BLaER1 (cell line): ENCODE results near the gene CAT.

Experiments used
- H3K27ac ChIP-seq: shearing (Covaris generic); formaldehyde crosslinking; 2 replicates; pipeline ENCODE4 v1.8.1; 2022
- H3K27me3 ChIP-seq: shearing (Covaris generic); formaldehyde crosslinking; 2 replicates; pipeline ENCODE4 v1.8.1; 2022
- H3K36me3 ChIP-seq: shearing (Covaris generic); formaldehyde crosslinking; 2 replicates; pipeline ENCODE4 v1.8.1; 2022
- H3K4me1 ChIP-seq: shearing (Covaris generic); formaldehyde crosslinking; 2 replicates; pipeline ENCODE4 v1.8.1; 2022
- H3K4me2 ChIP-seq: shearing (Covaris generic); formaldehyde crosslinking; 2 replicates; pipeline ENCODE4 v1.8.1; 2022
- H3K4me3 ChIP-seq: shearing (Covaris generic); formaldehyde crosslinking; 2 replicates; pipeline ENCODE4 v1.8.1; 2022
- H3K9ac ChIP-seq: shearing (Covaris generic); formaldehyde crosslinking; 2 replicates; pipeline ENCODE4 v1.8.1; 2022
- H3K9me3 ChIP-seq: shearing (Covaris generic); formaldehyde crosslinking; 2 replicates; pipeline ENCODE4 v1.8.1; 2022
- H4K20me1 ChIP-seq: shearing (Covaris generic); formaldehyde crosslinking; 2 replicates; pipeline ENCODE4 v1.8.1; 2022
- Cebpa-rat ChIP-seq: shearing (Covaris generic); IDR thresholded peaks from 2 replicates; pipeline ENCODE4 v1.8.1; 2022

CAT gene

GRCh38 chr11:34490304-34490703 lies 51.6 kb downstream of the CAT start:
- Histone ChIP-seq H3K27me3 (no peaks in the 10 kb centered on the region), H3K27ac (no peak overlapping the region), H3K4me3 (no peak overlapping the region), H3K9me3 (no peaks in the 10 kb centered on the region), H4K20me1 (no peaks in the 10 kb centered on the region), H3K9ac (no peak overlapping the region), H3K4me2 (no peak overlapping the region), H3K36me3 (no peaks in the 10 kb centered on the region), H3K4me1 (no peaks in the 10 kb centered on the region)
- TF ChIP-seq Cebpa-rat: no peak

GRCh38 chr11:34492806-34493414 lies 54.2 kb downstream of the CAT start:
- TF ChIP-seq Cebpa-rat: no peak
- Histone ChIP-seq H3K27ac (no peak overlapping the region), H3K9ac (no peak overlapping the region), H3K27me3 (no peaks in the 10 kb centered on the region), H3K36me3 (no peaks in the 10 kb centered on the region), H4K20me1 (no peaks in the 10 kb centered on the region), H3K4me3 (no peak overlapping the region), H3K4me1 (no peaks in the 10 kb centered on the region), H3K9me3 (no peaks in the 10 kb centered on the region), H3K4me2 (no peak overlapping the region)

GRCh38 chr11:34493468-34493867 lies 54.7 kb downstream of the CAT start:
- H3K9me3 ChIP-seq: no peaks in the 10 kb centered on the region
- H3K27ac ChIP-seq: no peak overlapping the region
- H4K20me1 ChIP-seq: no peaks in the 10 kb centered on the region
- H3K4me2 ChIP-seq: no peak overlapping the region
- no peak overlapping the region for H3K4me3 ChIP-seq
- no peak overlapping the region for H3K9ac ChIP-seq
- no peaks in the 10 kb centered on the region for H3K27me3 ChIP-seq
- no peaks in the 10 kb centered on the region for H3K4me1 ChIP-seq
- no peaks in the 10 kb centered on the region for H3K36me3 ChIP-seq
- TF ChIP-seq Cebpa-rat: no peak

DNA sequence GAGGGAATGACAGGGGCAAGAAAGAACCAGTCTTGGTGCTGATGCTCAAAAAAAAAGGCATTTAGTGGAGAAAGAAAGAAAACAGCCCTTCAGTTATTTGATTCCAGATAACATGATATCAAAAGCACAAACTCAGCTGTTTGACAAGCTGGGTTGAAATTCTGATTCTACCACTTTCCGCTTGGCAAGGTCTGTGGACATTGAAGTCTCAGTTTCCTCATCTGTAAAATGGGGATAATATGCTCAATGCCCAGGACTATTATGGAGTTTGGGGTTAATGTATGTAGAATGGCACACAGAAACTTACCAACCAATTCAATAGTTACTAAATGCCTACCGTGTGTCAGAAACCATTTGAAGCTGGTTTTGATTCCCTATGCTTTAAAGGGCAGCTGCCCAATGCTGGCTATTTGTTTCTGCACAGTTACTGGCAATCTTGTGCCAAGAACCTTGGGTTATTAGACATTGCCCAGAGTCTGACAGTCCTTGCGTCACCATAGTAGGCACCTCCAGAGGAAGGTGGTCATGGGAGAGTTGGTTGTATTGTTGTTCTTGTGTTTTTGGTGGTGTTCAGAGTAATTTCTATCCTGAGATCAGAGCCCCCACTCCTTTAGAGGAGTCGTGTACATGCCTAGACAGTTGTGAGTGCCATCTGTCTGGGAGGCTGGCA lies 55.3 kb downstream of the CAT start:
- H3K9me3 ChIP-seq: no peaks in the 10 kb centered on the region
- no peaks in the 10 kb centered on the region for H3K36me3 ChIP-seq
- no peaks in the 10 kb centered on the region for H3K27me3 ChIP-seq
- no peaks in the 10 kb centered on the region for H4K20me1 ChIP-seq
- no peaks in the 10 kb centered on the region for H3K4me1 ChIP-seq
- H3K27ac ChIP-seq: no peak overlapping the region
- H3K4me2 ChIP-seq: no peak overlapping the region
- H3K4me3 ChIP-seq: no peak overlapping the region
- no peak for TF ChIP-seq Cebpa-rat
- H3K9ac ChIP-seq: no peak overlapping the region

DNA sequence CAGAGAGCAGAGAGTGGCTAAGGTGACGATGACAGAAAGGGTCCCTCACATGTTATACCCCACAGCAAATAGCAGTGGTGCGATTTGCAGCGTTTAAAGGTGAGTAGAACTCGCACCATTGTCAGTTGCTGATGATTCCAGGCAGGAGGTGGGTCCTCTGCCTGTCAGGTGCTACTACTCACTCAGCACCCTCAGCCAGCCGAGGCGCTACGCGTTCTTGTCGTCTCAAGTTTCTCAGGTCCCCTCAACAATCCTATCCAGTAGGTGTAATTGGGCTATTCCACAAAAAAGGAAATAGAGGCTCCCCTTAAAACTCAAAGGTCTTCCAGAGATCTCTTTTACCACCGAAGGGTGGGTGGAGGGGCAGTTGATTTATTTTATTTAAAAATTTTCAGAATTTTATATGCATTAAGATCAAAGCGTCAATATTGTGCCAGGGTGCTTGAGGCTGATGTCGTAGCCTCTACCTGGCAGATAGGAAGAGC lies 56.5 kb downstream of the CAT start:
- H3K27ac ChIP-seq: no peak overlapping the region
- TF ChIP-seq Cebpa-rat: no peak
- no peaks in the 10 kb centered on the region for H4K20me1 ChIP-seq
- no peak overlapping the region for H3K4me2 ChIP-seq
- no peak overlapping the region for H3K9ac ChIP-seq
- no peaks in the 10 kb centered on the region for H3K9me3 ChIP-seq
- no peaks in the 10 kb centered on the region for H3K36me3 ChIP-seq
- no peak overlapping the region for H3K4me3 ChIP-seq
- H3K4me1 ChIP-seq: no peaks in the 10 kb centered on the region
- H3K27me3 ChIP-seq: no peaks in the 10 kb centered on the region

DNA sequence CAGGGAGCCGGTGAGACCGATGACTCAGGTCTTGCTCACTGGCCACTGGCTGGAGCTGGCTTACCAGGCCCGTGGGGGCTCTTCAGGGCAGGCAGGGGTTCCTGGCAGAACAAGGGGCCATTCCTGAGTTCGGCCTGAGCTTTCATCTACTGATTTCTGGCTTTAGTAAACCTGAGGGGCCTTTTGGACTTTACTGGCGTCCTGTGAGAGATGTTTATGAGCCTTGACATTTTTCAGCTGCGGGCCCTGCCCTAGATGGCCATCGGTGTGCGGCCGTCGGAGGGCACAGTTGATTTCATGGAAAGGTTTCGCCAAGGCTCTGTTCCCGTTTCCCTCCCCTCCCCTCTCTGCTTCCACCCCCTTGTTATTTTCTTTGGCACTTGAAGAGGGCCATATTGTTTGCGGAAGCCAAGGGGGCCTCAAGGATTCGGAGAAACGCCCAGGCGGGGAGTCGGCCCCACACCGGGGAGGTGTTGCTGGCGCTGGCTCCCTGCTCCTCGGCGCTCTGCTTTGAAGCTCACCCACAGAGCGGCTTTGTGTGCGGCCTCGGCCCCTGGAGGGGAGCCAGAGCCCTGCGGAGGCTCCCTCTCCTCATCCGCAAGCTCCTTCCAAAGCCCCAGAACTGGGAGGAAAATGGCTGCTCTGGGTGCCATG lies 57.1 kb downstream of the CAT start:
- Histone ChIP-seq H3K27me3 (no peaks in the 10 kb centered on the region), H4K20me1 (no peaks in the 10 kb centered on the region), H3K4me3 (no peak overlapping the region), H3K9me3 (no peaks in the 10 kb centered on the region), H3K27ac (no peak overlapping the region), H3K36me3 (no peaks in the 10 kb centered on the region), H3K4me2 (no peak overlapping the region), H3K4me1 (no peaks in the 10 kb centered on the region), H3K9ac (no peak overlapping the region)
- no peak for TF ChIP-seq Cebpa-rat

- H3K36me3 ChIP-seq: no peaks in the 10 kb centered on the region
- H3K9me3 ChIP-seq: no peaks in the 10 kb centered on the region
- no peak for TF ChIP-seq Cebpa-rat
- no peaks in the 10 kb centered on the region for H4K20me1 ChIP-seq
- H3K27me3 ChIP-seq: no peaks in the 10 kb centered on the region
- peaks cover 13% of the 10 kb centered on the region for H3K4me1 ChIP-seq
- H3K4me3 ChIP-seq: no peak overlapping the region
- H3K27ac ChIP-seq: no peak overlapping the region
- H3K9ac ChIP-seq: no peak overlapping the region
- no peak overlapping the region for H3K4me2 ChIP-seq
Observed at GRCh38 chr11:34499719-34500500, 61.2 kb downstream of the CAT start.

- TF ChIP-seq Cebpa-rat: no peak
Observed at GRCh38 chr11:34501500-34501899, 62.8 kb downstream of the CAT start.

GRCh38 chr11:34501949-34502348 lies 63.2 kb downstream of the CAT start:
- Histone ChIP-seq H3K9me3 (no peaks in the 10 kb centered on the region), H3K36me3 (no peaks in the 10 kb centered on the region), H3K27me3 (no peaks in the 10 kb centered on the region), H4K20me1 (no peaks in the 10 kb centered on the region), H3K4me1 (peaks cover 13% of the 10 kb centered on the region), H3K27ac (no peak overlapping the region), H3K4me2 (no peak overlapping the region), H3K9ac (no peak overlapping the region), H3K4me3 (no peak overlapping the region)
- no peak for TF ChIP-seq Cebpa-rat

More at GRCh38 chr11:34501500-34501899, 62.8 kb downstream of the CAT start:
- Histone ChIP-seq H3K27ac (no peak overlapping the region), H3K4me2 (peak overlapping the region; percentile 22; the same call in 1 of the 2 replicates), H3K4me3 (no peak overlapping the region), H3K9me3 (no peaks in the 10 kb centered on the region), H3K36me3 (no peaks in the 10 kb centered on the region), H3K4me1 (peaks cover 13% of the 10 kb centered on the region), H3K27me3 (no peaks in the 10 kb centered on the region), H4K20me1 (no peaks in the 10 kb centered on the region), H3K9ac (no peak overlapping the region)
